ENCODE measurements around the gene DOCK4.

- TF ChIP-seq POLR2A (IDR thresholded peaks at IDR 0.05) (no peak), CTCF (IDR thresholded peaks at IDR 0.05) (no peak)
Observed at GRCh38 chr7:112162784-112163506, 43.3 kb downstream of the DOCK4 start.
